Lower lobe of right lung (tissue), 2 donors: ENCODE results near the gene PRELP. TPM values are rescaled to one million over a fixed set of nuclear protein-coding genes. Genes with fewer than 3 reads are reported as not detected.
A peak's percentile ranks its signal among the peaks of the same experiment; 100 is the strongest.

Source experiments
- ATAC-seq, 2 donors: fragments of 200-7000 bp; cut with Tn5 transposase; one replicate each; pipeline ENCODE4 v1.9.1; 2020 to 2022; ENCODE audit warnings: mild to moderate bottlenecking in 2 of 2, moderate library complexity in 2 of 2
- DNase-seq: peaks from one replicate; pipeline ENCODE4 v3.0.0-alpha.2; 2020
- H3K27ac ChIP-seq: fragments of 200-600 bp; one replicate; pipeline ENCODE4 v1.8.0; 2022
- H3K27me3 ChIP-seq: fragments of 200-600 bp; one replicate; pipeline ENCODE4 v1.8.0; 2022; ENCODE audit warnings: low read depth
- H3K36me3 ChIP-seq: fragments of 200-600 bp; one replicate; pipeline ENCODE4 v1.8.0; 2022; ENCODE audit warnings: mild to moderate bottlenecking
- H3K4me1 ChIP-seq: fragments of 200-600 bp; one replicate; pipeline ENCODE4 v1.8.0; 2022
- H3K4me3 ChIP-seq: fragments of 200-600 bp; one replicate; pipeline ENCODE4 v1.8.0; 2022; ENCODE audit warnings: mild to moderate bottlenecking
- H3K9me3 ChIP-seq: fragments of 200-600 bp; one replicate; pipeline ENCODE4 v1.8.0; 2022
- CTCF ChIP-seq: fragments of 200-600 bp; IDR thresholded peaks from one replicate; pipeline ENCODE4 v1.8.0; 2022; ENCODE audit warnings: antibody characterized with exemption, mild to moderate bottlenecking
- intact Hi-C: fragments of 100-400 bp; cut with DNase I; formaldehyde crosslinking; loops from one replicate; pipeline ENCODE4 v1.11.0; 2022
- total RNA-seq: library from RNA; stranded (reverse); fragmentation: NEBNext Ultra II Directional; extraction: Animal tissue kit (Norgen Biotek cat#: 25700); gene quantifications from one replicate; pipeline ENCODE4 v1.2.1, GENCODE V29; 2021
- donor health status: DM: no; HTN: yes; CAD: no; lungs with severe emphysema.

PRELP gene
- total RNA-seq, 1 donor from 2014 or later, result 47.5 TPM

GRCh38 chr1:203497269-203497777 is 21.7 kb downstream of the PRELP start:
- ATAC-seq (no peak), DNase-seq (no peak)
- H3K9me3 ChIP-seq, result no peaks in the 10 kb centered on the region
- no peak overlapping the region for H3K4me3 ChIP-seq
- H3K36me3 ChIP-seq, result no peaks in the 10 kb centered on the region
- H3K27me3 ChIP-seq, result no peaks in the 10 kb centered on the region
- H3K4me1 ChIP-seq, result no peaks in the 10 kb centered on the region
- intact Hi-C loops, result no loop called here
- H3K27ac ChIP-seq, result no peak overlapping the region
- no peak for TF ChIP-seq CTCF

GRCh38 chr1:203499643-203500278 is 24.2 kb downstream of the PRELP start:
- Histone ChIP-seq H3K9me3 (no peaks in the 10 kb centered on the region), H3K4me1 (peaks cover 5% of the 10 kb centered on the region), H3K36me3 (no peaks in the 10 kb centered on the region), H3K27me3 (no peaks in the 10 kb centered on the region), H3K27ac (no peak overlapping the region), H3K4me3 (no peak overlapping the region)
- ATAC-seq (no peak), DNase-seq (no peak)
- intact Hi-C loops, result no loop called here
- no peak for TF ChIP-seq CTCF

GRCh38 chr1:203500279-203500678 is 24.7 kb downstream of the PRELP start:
- no peak for DNase-seq
- Histone ChIP-seq H3K27ac (no peak overlapping the region), H3K4me1 (peaks cover 7% of the 10 kb centered on the region), H3K27me3 (no peaks in the 10 kb centered on the region), H3K9me3 (no peaks in the 10 kb centered on the region), H3K4me3 (no peak overlapping the region), H3K36me3 (no peaks in the 10 kb centered on the region)
- no peak for TF ChIP-seq CTCF
- ATAC-seq, result no peak
- intact Hi-C loops, result no loop called here

GRCh38 chr1:203503836-203504235 is 28.2 kb downstream of the PRELP start:
- H3K36me3 ChIP-seq, result no peaks in the 10 kb centered on the region
- no peak for TF ChIP-seq CTCF
- H3K4me3 ChIP-seq, result no peak overlapping the region
- peaks cover 22% of the 10 kb centered on the region for H3K4me1 ChIP-seq
- ATAC-seq, result no peak
- no peak overlapping the region for H3K27ac ChIP-seq
- intact Hi-C loops, result loop anchor here (2.0 kb wide), 1 partner anchor 201 kb away; no protein-coding TSS in a partner anchor
- H3K27me3 ChIP-seq, result no peaks in the 10 kb centered on the region
- H3K9me3 ChIP-seq, result no peaks in the 10 kb centered on the region
- DNase-seq, result no peak

GRCh38 chr1:203504400-203505250 is 29.0 kb downstream of the PRELP start:
- H3K9me3 ChIP-seq, result no peaks in the 10 kb centered on the region
- no peak overlapping the region for H3K4me3 ChIP-seq
- H3K27me3 ChIP-seq, result no peaks in the 10 kb centered on the region
- no peaks in the 10 kb centered on the region for H3K36me3 ChIP-seq
- H3K4me1 ChIP-seq, result peaks cover 22% of the 10 kb centered on the region
- TF ChIP-seq CTCF, result peak; percentile 87
- DNase-seq (peak; percentile 82), ATAC-seq (peak; percentile 81 to 86)
- intact Hi-C loops, result loop anchor here (2.0 kb wide), 1 partner anchor 200 kb away; no protein-coding TSS in a partner anchor
- no peak overlapping the region for H3K27ac ChIP-seq
